ENCODE measurements around the gene APC2.
A peak's percentile ranks its signal among the peaks of the same experiment; 100 is the strongest.

Gene APC2

DNA sequence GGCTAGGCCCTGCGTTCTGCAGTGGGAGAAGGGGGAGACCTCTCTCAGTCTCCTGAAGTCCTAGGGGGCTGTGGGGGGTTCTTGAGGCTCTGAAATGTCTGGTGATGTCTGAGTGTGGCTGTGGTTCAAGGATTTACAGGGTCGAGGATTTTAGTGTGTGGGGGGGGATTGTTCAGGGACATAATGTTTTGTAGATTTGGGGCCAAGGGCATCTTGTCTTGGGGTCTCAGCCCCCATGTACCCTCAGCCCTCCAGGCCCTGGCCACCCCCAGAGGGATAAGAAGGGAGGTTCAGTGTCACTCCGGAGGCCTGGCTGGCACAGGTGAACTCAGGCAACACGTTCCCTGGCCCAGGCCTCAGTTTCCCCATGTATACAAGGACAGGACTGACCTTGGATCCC lies 2.4 kb upstream of the APC2 start:
- no peak for DNase-seq

DNA sequence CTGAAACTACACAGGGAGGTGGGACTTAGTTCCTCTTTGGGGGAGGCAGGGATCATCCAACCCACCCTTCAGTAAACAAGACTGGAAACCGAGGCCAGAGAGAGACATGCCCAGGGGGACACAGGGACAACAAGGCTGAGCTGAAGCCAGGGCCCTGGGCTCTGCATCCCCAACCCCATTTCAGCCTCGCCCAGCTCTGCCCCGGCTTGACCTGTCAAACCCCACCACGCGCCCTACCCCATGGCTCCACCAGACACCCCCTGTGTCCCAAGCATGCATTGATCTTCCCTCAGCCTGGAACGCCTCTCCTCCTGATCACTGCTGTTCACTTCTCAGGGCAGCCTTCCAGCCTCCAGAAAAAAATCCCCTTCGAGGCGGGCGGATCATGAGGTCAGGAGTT lies 2.0 kb upstream of the APC2 start:
- no peak for DNase-seq

DNA sequence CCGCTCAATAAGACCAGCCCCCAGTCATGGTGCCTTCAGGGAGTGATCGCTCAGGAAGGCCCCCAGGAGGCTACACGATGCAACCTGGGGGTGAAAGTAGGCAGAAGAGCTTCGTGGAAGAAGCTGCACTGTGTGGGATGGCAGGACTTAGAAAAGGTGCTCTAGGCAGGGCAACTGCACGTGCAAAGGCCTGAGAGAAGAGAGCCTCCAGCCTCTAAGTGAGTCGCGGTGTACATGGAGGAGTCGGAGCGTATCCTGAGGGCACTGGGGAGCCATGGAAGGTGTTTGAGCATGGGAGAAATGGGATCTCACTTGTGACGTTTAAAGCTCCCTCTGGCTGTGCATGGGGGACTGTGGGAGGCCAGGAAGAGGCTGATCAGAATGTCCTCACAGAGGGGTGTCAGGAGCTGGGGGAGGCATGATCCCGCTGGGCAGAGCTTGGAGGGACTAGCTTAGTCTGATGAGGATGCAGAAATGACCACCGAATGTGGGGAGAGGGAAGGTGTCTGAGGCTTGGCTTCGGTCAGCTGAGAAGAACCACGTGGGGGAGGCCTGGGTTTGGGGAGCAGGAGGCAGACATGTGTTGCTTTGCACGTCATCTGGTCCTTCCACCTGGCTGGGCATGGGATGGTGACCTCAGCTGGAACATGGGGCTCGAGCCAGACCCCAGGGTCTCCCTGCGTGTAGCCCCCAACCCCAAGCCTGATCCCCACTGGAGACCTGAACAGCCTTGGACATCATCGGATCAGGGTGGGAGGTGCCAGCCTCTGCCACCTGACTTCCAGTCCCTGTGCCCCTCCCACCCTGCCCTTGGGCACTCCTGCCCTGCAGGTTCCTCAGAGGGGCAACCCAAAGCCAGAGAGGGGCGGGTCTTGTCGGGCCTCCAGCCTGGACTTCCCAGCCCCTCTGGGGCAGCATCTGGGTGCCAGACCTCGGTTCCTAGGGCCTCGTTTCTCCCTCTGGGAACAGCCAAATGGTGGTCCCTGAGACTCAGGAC lies 1.1 kb downstream of the APC2 start:
- no peak for DNase-seq

DNA sequence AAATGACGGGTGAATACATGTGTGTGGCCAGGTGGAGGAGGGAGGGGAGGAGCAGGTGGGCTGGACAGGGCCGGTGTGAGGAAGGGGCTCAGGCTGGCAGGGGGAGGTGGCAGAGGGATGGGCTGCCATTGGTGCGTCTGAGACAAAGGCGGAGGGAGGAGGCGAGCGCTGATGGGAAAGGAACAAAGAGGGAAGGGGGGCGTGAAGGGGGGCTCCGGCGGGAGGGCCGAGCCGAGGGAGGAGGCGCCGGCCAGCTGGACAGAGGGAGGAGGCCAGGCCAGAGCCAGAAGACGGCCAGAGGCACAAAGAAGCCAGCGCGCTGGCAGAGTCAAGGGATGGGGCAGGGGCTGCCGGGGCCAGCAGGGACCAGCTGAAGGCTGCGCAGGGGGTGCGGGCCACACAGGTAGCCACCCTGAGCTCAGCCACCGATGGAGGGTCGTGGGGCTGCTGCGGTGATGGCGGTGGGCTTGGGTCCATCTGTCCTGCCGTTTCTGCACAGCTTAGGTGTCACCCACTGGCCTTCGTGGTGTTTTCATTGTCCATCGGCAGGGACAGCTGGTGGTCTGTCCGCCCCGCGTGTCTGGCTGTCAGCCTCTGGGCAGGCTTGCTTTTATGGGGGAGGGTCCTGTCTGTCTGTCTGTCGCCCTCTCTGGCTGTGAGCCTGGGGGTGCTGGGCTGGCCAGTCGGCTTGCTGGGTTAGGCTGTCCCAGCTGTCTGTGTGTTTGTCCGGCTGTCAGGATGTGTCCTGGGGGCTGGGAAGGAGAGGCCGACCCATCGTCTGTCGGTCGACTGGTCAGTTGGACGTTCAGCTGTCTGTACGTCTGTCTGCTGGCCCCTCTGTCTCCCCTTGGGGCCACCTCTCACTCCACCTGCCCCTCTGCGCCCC lies 2.2 kb downstream of the APC2 start:
- no peak for DNase-seq

DNA sequence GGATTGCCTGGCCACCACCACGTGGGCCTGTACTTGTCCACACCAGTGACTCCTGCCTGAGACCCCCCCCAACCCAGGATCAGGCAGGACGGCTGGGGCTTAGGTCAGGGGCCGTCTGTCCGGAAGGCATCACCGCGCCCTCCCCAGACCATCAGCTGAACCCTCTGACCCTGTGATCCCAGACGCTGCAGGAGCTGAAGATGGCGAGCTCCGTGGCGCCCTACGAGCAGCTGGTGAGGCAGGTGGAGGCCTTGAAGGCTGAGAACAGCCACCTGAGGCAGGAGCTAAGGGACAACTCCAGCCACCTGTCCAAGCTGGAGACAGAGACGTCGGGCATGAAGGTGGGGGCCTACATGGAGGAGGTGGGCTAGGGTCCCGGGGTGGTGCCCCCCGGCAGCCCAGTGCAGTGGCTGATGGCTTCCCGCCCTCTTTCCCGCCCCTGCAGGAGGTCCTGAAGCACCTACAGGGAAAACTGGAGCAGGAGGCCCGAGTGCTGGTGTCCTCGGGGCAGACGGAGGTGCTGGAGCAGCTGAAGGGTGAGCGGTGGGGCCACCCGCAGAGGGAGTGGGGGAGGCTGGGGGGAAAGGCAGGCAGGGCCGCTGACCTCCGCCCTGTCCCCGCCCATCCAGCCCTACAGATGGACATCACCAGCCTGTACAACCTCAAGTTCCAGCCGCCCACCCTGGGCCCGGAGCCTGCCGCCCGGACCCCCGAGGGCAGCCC lies 3.0 kb downstream of the APC2 start:
- no peak for DNase-seq

DNA sequence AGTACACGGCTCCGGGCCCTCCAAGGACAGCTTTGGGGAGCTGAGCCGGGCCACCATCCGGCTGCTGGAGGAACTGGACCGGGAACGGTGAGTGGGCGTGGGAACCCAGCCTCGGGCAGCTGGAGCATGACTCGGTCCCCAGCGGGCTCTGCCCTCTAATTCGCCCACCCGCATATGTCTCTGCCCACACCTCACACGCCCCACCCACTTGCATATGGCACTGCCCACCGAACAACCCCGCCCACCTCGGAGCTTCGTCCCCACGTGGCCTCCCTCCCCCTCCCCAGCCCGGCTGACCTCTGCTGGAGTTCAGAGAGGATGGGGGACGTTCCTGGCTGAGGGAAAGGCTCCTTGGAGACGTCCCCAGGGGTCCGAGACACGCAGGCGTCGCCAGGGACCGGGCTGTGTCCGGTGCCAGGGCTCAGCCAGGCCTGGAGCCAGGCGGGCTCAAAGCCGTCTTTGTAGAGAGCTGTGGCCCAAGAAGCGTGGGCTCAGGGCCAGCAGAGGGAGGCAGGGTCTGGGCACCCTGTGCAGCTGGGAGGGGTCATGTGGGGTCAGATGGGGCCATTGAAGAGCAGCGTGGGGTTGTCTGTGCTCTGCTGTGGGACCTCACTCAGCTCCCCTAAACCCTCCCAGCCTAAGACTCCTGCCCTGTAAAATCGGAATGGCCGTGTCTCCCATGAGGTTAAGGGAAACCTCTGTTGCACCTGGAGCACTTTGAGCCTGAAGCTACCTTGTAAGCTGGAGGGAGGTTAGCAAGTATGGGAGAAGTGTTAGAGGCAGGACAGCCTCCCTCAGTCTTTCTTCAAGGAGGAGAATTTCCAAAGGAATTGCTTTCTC lies 3.8 kb downstream of the APC2 start:
- peak; percentile 9 for DNase-seq

DNA sequence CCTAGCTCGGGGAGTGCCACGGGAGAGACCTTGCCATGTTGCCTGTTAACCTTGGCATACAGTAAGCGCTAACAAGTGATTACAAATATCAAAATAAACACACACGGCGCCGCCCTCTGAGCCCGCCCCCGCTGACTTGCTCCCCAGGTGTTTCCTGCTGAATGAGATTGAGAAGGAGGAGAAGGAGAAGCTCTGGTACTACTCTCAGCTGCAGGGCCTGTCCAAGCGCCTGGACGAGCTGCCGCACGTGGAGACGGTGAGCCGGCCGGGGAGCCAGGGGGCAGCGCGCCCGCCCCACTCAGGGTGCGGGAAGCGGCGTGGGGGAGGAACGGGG lies 5.0 kb downstream of the APC2 start:
- no peak for DNase-seq

DNA sequence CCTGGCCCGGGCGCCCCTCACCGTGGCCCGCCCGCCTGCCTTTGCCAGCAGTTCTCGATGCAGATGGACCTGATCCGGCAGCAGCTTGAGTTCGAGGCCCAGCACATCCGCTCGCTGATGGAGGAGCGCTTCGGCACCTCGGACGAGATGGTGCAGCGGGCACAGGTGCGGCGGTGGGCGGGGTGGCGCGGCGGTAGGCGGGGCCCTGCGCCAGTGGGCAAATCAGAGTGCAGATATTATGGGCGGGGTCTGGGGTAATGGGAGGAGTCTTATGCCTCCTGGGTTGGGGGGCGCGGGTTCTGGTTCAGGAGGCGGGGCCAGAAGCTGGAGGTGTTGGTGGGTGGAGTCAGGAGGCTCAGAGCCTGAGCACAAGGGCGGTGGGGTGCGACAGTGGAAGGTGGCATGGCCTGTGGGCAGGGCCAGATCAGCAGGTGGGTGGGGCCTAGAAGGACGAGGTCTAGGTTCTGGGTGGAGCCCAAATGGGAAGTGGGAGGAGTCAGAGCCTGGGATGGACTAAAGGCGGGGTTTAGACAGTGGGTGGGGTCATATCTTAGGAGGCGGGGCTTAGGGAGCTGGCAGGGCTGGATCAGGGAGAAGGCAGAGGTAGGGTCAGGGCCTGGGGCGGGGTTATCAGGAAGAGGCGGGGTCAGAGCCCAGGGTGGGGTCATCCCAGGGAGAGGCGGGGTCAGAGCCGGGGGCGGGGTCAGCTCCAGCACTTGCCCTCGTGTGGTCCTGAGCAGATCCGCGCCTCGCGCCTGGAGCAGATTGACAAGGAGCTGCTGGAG lies 5.6 kb downstream of the APC2 start:
- DNase-seq: peak; percentile 95

DNA sequence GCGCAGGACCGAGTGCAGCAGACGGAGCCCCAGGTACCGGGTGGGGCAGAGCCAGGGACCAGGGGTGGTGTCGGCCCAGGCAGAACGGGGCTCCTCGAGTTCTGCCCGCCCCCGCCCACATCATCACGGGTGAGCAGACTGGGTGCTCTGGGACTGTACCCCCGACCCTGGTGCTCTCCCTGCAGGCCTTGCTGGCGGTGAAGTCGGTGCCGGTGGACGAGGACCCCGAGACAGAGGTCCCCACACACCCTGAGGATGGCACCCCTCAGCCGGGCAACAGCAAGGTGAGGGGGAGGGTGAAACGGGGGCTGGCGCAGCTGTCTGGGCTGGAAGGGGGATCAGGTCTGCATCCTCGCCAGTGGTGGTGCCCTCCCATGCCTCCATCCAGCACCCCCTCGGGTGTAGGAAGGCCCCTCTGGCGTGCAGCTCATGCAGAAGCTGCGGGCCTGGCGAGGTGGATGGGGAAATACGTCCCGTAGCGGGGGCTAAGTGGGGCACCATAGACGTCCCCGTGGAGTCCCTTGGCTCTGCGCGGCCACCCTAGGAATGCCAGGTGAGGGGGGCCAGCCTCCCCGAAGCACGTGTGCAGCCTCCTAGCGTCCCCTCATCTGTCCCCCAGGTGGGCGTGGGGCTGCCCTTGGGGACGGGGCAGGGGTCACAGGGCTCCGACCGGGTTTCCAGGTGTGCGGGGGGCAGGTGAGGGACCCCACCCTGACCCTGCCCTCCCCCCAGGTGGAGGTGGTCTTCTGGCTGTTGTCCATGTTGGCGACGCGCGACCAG lies 6.4 kb downstream of the APC2 start:
- no peak for DNase-seq

DNA sequence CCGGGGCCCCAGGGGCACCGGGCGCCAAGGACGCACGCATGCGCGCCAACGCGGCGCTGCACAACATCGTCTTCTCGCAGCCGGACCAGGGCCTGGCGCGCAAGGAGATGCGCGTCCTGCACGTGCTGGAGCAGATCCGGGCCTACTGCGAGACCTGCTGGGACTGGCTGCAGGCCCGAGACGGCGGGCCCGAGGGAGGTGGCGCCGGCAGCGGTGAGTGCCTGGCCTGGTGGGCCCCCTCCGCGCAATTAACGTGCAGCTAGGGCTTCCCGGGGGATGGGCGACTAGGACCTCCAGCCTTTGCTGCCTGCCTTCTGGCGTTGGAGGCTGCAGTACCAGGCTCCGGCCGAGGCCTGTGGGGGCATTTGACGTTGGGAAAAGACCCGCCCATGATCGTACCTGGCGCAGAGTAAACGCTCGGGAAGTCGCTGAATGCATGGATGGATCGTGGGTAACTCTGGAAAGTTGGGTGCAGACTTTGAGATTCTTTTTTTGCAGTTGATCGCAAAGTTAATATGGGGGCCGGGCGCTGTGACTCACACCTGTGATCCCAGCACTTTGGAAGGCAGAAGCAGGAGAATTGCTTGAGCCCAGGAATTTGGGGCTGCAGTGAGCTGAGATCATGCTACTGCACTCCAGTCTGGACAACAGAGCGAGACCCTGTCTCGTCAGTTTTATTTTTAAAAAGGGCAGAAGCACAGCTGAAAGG lies 7.3 kb downstream of the APC2 start:
- DNase-seq: no peak

DNA sequence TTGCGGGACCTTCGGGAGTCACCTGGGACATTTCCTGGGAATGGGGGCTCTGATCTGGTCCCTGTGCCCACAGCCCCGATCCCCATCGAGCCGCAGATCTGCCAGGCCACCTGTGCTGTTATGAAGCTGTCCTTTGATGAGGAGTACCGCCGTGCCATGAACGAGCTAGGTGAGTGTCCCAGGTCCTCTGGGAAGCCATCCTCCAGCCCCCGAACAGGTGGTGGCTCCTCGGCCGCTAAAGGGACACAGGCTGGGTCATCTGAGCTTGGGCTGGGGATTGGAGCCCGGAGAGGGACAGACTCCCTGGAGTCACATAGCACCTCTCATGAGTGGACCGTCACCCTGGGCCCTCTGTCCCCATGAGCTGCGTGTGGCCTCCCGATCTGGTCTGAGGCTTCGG lies 8.0 kb downstream of the APC2 start:
- no peak for DNase-seq

DNA sequence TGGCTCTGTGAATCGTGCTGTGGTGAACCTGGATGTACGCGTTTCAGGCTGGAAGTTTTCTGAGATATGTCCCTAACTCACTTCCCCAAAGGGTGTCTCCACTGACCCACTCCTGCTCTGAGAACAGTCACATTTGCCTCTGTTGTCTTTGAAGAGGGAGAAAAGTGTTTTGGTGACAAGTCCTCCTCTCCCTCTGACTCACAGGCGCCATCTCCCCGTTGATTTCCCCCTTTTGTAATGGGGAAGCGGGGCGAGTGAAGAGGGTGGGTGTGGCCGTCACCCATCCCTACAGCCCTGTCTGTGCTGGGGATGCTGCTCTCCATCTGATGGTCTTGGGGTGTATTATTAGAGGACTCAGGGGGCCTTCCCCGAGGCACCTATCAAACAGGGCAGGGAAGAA lies 9.6 kb downstream of the APC2 start:
- no peak for DNase-seq

DNA sequence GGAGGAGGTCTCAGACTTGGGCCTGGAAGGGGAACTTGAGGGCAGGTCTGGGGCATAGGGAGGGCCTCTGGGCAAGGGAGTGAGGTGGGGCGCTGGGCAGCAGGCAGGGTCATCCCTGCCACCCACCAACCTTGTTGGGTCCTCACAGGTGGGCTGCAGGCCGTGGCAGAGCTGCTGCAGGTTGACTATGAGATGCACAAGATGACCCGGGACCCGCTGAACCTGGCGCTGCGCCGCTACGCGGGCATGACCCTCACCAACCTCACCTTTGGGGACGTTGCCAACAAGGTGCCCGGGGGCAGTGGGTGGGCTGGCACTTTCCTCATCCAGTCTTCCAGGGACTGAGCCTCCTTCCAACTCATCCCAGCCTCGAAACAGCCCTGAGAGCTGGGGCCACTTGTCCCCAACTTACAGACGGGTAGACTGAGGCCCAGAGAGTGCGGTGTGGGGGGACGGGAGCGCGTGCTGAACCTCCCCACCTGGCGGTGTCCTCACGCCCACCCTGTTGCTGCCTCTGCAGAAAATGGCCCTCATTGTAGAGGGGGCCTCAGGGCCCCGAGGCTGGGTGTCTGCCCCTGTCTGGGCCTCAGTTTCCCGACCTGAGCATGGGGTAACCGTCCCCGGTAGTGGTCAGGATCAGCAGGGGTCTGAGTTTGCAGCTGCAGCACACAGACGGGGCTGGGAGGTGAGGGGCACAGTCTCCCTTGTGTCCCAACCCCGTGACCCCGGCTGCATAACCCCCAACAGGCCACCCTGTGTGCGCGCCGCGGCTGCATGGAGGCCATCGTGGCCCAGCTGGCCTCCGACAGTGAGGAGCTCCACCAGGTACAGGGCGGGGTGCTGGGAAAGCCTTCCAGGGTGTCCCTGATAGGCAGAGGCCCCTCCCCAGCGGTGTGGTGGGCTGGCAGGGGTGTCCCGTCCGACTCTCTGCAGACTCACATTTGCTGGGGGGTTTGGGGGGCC lies 10.4 kb downstream of the APC2 start:
- DNase-seq: no peak

DNA sequence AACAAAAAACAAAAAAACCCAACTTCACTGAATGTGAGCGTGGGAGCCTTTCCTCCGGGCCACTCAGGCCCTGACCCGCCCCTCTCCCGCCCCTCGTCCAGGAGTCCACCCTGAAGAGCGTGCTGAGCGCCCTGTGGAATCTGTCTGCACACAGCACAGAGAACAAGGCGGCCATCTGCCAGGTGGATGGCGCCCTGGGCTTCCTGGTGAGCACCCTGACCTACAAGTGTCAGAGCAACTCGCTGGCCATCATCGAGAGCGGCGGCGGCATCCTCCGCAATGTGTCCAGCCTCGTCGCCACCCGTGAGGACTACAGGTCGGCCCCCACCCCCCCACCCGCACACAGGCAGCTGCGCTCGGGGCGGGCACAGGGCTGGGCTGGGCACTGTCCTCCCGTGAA lies 11.9 kb downstream of the APC2 start:
- DNase-seq: no peak

DNA sequence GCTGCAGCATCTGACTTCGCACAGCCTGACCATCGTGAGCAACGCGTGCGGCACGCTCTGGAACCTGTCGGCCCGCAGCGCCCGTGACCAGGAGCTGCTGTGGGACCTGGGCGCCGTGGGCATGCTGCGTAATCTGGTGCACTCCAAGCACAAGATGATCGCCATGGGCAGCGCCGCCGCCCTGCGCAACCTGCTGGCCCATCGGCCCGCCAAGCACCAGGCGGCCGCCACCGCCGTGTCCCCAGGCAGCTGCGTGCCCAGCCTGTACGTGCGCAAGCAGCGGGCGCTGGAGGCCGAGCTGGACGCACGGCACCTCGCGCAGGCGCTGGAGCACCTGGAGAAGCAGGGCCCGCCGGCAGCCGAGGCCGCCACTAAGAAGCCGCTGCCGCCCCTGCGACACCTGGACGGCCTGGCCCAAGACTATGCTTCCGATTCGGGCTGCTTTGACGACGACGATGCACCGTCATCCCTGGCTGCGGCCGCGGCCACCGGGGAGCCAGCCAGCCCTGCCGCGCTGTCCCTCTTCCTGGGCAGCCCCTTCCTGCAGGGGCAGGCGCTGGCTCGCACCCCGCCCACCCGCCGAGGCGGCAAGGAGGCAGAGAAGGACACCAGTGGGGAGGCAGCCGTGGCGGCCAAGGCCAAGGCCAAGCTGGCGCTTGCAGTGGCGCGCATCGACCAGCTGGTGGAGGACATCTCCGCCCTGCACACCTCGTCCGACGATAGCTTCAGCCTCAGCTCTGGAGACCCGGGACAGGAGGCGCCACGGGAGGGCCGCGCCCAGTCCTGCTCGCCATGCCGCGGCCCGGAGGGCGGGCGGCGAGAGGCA lies 15.5 kb downstream of the APC2 start:
- no peak for DNase-seq

DNA sequence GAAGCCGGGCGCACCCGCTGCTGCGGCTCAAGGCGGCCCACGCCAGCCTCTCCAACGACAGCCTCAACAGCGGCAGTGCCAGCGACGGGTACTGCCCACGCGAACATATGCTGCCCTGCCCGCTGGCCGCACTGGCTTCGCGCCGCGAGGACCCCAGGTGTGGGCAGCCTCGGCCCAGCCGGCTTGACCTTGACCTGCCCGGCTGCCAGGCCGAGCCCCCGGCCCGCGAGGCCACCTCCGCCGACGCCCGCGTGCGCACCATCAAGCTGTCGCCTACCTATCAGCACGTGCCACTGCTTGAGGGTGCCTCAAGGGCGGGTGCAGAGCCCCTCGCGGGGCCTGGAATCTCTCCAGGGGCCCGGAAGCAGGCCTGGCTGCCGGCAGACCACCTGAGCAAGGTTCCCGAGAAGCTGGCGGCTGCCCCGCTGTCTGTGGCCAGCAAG lies 16.1 kb downstream of the APC2 start:
- no peak for DNase-seq

DNA sequence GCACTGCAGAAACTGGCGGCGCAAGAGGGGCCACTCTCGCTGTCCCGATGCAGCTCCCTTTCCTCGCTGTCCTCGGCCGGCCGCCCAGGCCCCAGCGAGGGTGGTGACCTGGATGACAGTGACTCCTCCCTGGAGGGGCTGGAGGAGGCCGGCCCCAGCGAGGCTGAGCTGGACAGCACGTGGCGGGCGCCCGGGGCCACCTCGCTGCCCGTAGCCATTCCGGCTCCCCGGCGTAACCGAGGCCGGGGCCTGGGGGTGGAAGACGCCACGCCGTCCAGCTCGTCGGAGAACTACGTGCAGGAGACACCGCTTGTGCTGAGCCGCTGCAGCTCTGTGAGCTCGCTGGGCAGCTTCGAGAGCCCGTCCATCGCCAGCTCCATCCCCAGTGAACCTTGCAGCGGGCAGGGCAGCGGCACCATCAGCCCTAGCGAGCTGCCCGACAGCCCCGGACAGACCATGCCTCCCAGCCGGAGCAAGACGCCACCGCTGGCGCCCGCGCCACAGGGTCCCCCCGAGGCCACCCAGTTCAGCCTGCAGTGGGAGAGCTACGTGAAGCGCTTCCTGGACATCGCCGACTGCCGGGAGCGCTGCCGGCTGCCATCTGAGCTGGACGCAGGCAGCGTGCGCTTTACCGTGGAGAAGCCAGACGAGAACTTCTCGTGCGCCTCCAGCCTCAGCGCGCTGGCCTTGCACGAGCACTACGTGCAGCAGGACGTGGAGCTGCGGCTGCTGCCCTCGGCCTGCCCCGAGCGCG lies 16.7 kb downstream of the APC2 start:
- no peak for DNase-seq
